COR-L47 (cell line): ENCODE results near the gene DLL4.
A peak's percentile ranks its signal among the peaks of the same experiment; 100 is the strongest.

Experiments
- DNase-seq: peaks from one replicate; lab custom pipeline; 2025; lab: John Stamatoyannopoulos, UW

The DLL4 gene

DNA sequence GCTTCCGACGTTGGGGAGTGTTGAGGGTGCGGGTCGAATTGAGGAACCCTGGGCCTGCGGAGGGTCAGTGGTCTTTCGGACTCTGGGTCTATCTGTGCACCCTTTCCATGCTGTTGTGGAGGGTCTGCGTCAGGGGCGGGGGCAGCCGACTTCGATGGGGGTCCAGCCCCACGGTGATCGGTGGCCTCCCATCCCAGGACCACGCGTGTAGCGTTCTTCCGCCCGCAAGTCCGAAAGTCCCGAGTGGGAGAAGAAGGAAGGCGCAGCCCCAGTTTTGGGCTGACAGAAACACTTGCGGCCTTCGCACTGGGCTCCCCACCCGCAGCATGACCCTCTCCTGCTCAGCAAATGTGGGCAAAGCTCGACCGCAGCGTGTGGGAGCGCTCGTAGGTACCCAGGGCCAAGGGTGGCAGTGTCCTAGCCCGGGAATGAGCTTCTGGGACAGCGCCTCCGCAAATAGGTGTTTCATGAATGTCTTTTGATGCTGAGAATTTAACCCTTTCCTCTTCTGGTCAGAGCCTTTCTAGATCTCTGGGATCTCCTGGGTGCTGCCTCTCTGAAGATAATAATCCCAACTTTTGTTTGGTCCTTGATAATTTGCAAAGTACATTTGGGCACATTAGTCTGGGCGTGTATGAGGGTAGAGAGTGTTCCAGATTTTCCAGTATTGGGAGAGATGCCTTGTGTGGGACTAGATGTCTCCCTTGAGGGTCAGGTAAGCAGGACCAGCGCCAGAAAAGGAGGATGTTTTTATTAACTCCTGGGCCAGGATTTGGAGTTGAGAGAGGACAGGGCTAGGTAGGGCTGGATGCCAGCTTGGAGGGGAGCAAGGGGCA, 2.3 kb upstream of the DLL4 start:
- DNase-seq: no peak

DNA sequence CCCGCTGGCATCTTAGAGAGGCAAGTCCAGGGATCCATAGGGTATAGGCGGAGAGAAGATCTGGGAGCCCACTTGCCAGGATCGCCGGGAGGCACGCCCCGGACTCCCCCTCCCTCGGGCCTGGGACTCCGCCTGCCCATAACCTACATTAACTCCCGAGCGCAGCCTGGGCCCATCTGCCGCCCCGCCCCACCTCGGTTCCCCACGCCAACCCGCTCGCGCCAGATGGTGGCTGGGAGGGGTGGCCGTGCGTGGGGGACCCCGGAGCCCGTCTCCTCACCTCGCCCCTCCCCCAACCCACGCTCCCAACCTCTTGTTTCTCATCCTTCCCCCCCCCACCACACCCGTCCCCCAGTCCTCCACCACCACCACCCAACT, 1.7 kb upstream of the DLL4 start:
- DNase-seq: peak; percentile 47

DNA sequence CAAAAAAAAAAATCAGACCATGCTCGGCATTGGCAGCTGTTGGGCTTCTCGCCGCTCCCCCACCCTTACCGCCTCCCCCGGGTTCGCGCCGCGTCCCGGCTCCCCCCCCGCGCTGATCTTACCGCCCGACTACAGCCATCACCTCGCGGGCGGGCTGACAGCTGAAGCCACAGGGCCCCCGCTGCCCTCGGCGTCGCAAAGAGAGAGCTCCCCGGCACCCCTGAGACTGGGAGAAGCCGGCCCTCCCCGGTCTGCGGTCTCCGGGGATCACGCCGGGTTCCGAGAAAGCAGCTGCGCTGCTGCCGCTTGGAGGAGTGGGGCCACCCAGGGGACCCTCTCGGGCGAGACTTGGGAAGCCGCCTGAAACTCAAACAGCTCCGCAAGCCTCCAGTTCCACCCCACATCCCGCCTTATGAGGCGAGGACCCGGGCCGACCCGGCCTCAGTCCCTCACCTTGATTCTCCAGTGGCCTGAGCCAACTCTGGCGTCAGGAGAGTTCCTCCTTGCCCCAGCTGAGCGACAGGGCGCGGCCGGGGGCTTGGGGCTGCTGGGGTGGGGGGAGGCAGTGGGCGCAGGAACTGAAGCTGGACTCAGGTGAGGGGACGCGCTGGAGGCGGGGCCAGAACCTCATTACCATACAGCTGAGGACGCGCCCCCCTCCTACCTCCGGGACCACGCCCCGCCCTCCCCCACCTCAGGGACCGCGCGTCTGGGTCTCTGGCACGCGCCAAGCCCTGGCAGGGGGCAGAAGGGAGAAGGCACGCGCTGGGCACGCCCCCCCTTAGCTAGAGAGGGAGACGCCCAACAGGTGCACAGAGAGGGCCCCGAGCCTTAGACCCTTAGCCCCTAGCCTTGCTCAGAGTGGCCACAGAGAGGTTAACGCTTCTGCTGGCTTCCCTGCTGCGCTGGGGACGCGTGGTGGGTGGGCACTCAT, 1.0 kb upstream of the DLL4 start:
- DNase-seq: peak; percentile 96

DNA sequence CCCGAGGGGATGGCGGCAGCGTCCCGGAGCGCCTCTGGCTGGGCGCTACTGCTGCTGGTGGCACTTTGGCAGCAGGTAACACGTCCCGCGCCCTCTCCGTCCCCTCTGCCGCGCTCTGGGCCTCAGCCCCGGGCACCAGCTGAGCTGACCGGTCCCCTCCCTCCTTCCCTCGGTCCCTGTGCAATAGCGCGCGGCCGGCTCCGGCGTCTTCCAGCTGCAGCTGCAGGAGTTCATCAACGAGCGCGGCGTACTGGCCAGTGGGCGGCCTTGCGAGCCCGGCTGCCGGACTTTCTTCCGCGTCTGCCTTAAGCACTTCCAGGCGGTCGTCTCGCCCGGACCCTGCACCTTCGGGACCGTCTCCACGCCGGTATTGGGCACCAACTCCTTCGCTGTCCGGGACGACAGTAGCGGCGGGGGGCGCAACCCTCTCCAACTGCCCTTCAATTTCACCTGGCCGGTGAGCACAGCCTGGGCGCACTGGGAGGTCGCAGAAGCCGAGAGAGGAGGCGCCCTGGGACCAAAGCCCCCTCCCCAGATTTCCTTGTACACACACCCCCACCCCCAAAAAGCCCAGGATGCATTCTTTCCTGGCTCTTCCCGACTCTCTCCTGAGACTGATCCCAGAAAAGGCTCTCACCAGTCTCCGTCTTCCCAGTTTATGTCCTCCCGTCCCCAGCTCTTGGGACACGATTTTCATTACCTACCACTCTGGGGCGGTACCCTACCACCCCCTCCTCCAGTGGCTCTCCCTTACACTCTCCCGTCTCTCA, 705 bp downstream of the DLL4 start:
- DNase-seq: peak; percentile 49

DNA sequence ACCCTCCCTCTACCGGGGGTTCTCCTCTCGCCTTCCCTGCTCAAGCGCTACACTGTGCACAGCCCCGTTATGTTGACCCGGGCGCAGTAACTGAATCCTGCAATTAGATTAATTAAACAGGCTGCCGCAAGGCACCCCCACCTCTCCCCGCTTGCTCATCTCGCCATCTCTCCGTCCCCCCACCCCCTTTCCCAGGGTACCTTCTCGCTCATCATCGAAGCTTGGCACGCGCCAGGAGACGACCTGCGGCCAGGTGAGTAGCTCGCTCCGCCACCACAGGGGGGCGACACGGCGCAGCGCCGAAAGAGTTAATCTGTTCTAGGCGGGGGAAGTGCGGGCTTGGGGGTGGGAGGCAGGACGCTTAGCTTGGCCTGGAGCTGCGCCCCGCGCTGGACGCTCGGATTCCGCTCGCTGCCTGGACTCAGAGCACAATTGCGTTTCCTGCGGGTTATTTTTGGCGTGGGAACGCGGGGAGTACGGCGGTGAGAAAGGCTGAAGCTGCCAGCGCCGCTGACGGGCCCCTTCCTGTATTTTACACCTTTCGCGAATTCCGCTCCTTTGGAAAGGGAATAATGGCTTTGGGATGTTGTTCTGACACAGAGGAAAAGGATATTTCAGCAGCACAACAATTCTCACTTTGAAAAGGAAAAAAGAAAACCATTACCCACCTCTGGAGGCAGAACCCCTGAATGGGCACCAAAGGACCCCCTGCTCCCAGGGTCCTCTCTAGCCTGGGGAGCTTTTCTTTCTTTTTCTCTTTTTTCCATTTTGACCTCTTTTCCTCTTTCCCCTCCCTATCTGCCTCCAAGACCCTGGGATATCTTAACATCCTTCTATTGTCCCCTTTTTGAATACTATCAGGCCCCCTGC, 1.5 kb downstream of the DLL4 start:
- DNase-seq: peak; percentile 80

DNA sequence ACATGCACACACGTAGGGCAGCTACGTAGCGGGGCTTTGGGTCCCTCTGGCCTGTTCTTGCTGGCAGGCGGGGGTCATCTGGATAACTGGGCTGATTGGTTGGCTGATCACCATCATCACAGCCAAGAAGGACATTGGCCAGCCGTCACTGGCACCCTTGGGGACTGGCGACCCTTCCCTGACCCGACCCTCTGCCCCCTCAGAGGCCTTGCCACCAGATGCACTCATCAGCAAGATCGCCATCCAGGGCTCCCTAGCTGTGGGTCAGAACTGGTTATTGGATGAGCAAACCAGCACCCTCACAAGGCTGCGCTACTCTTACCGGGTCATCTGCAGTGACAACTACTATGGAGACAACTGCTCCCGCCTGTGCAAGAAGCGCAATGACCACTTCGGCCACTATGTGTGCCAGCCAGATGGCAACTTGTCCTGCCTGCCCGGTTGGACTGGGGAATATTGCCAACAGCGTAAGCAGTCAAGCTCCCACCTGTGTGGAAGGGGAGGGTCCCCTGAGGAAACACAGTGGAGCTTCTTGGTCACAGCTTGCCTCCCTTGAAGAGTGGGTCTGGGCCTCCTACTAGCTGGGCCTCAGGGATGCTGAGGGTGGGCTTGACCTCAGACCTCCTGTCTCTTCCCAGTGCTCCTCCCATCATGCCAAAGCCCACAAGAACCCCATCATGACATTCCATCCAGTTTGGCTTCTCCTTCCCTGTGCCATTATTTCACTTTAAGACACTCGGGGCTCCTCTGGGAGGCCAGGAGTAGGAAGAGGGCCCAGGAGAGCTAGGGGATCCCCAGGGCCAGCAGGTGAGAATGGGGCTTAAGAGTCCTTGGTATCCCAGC, 2.4 kb downstream of the DLL4 start:
- peak; percentile 22 for DNase-seq

DNA sequence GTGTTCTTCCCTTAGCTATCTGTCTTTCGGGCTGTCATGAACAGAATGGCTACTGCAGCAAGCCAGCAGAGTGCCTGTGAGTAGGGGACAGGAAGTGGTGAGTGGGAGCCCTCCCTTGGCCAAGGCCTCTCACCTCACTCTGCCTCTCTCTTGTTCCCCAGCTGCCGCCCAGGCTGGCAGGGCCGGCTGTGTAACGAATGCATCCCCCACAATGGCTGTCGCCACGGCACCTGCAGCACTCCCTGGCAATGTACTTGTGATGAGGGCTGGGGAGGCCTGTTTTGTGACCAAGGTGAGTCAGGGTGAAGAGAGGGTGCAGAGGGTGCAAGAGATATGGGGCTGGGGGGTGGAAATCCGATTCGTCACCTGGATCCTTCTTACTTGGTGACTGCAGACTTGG, 3.0 kb downstream of the DLL4 start:
- DNase-seq: peak; percentile 28

DNA sequence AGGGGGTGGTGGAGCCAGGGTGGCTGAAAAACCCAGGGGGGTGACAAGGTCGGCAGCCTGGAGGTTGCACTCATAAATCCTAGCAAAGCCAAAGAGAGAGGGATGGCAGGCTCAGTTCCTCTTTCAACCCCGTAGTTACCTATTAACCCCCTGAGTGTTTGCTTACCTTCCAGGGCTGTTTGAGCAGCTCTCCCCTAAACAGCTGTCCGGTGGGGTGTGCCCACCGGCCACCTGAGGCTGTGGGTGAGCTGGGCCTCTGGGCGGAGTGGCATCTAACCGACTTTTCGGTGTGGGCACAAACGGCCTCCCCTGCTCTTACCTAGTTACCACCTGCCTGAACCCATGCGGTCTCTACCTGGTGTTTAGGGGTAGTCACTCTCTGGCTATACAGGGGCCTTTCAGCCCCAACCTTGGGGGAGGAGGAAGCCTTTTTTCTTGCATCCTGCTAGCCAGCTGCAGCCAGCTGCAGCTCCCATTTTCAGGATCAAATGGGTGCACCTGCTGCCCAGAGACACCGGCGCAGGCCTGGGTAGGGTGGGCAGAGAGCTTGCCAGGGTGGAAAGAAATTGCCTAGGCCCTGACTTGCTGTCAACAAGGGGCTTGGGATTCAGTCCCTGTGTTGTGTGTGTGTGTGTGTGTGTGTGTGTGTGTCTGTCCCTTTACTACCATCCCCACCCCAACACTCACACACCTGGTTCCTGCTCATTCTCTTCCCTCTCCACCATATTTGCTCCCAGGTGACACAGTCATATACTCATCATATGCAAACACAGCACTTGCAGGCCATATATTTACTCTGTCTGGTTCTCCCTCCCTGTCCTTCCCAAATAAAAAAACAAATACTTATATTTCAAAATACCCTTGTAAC, 3.7 kb downstream of the DLL4 start:
- DNase-seq: no peak

DNA sequence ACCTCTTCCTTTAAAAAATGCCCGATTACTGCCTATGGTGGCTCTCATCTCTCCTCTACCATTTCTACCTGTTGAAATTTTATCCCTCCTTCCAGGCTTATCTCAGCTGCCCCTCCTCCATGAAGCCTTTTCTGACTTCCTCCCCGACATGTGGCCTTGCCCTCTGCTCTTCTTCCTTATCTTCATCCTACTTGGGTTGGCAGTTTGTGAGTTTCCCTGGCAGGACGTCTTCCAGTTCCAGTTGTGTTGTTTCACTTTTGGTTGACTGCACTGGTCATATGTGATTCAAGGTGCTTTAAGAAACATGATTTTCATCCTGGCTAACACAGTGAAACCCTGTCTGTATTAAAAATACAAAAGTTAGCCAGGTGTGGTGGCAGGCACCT, 4.4 kb downstream of the DLL4 start:
- DNase-seq: no peak

DNA sequence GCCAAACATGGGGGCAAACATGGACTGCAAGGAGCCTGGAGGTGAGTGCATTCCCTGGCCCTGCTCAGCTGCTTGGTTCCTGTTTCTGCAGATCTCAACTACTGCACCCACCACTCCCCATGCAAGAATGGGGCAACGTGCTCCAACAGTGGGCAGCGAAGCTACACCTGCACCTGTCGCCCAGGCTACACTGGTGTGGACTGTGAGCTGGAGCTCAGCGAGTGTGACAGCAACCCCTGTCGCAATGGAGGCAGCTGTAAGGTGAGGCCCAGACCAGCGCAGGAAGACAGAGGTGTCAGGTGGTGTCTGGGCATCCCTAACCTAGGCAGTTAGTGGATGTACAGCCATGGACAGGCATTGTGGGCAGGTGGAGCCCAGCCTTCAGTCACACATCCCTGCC, 5.3 kb downstream of the DLL4 start:
- DNase-seq: no peak

DNA sequence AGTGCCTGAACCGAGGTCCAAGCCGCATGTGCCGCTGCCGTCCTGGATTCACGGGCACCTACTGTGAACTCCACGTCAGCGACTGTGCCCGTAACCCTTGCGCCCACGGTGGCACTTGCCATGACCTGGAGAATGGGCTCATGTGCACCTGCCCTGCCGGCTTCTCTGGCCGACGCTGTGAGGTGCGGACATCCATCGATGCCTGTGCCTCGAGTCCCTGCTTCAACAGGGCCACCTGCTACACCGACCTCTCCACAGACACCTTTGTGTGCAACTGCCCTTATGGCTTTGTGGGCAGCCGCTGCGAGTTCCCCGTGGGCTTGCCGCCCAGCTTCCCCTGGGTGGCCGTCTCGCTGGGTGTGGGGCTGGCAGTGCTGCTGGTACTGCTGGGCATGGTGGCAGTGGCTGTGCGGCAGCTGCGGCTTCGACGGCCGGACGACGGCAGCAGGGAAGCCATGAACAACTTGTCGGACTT, 7.1 kb downstream of the DLL4 start:
- DNase-seq: no peak

DNA sequence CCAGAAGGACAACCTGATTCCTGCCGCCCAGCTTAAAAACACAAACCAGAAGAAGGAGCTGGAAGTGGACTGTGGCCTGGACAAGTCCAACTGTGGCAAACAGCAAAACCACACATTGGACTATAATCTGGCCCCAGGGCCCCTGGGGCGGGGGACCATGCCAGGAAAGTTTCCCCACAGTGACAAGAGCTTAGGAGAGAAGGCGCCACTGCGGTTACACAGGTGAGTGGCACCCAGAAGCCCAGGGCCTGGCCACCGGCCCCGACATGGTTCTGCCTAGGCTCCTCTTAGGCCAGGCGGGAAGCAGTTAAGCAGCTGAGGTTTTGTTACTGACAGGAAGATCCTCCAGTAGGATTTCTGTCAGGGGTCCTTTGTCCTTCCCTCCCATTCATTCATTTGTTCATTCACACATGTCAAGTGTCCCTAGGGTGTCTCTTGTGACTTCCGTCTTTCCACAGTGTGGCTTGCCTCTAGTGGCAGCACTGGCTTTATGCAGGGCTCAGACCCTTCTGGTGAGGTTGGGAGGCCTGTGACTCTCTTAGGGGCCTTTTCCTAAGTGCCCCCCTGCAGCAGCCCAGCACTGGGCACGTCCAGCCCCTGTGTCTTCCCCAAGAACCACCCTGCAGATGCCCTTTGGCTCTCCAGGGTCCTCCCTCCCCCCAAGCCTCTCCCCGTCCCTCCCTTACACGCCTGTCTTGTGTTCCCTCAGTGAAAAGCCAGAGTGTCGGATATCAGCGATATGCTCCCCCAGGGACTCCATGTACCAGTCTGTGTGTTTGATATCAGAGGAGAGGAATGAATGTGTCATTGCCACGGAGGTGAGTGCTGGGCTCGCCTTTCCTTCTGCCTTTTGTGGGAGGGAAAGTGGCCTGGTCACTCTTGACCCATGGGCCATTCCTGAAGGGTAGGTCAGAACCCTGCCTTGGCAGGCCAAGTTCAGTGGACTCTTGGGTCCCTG, 7.8 kb downstream of the DLL4 start:
- no peak for DNase-seq

DNA sequence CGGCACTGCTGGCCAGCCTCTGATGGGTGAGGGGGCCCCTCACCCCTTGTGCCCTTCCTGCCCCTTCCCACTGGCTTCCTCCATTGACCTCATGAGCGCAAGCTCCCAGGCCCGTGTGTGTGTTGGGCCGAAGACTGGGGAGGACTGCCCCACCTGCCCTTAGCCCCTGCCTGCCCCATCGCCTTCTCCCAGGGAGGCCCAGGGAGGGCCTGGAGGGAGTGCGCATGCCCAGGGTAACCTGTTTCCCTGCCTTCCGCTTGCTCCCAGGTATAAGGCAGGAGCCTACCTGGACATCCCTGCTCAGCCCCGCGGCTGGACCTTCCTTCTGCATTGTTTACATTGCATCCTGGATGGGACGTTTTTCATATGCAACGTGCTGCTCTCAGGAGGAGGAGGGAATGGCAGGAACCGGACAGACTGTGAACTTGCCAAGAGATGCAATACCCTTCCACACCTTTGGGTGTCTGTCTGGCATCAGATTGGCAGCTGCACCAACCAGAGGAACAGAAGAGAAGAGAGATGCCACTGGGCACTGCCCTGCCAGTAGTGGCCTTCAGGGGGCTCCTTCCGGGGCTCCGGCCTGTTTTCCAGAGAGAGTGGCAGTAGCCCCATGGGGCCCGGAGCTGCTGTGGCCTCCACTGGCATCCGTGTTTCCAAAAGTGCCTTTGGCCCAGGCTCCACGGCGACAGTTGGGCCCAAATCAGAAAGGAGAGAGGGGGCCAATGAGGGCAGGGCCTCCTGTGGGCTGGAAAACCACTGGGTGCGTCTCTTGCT, 8.8 kb downstream of the DLL4 start:
- DNase-seq: peak; percentile 52

DNA sequence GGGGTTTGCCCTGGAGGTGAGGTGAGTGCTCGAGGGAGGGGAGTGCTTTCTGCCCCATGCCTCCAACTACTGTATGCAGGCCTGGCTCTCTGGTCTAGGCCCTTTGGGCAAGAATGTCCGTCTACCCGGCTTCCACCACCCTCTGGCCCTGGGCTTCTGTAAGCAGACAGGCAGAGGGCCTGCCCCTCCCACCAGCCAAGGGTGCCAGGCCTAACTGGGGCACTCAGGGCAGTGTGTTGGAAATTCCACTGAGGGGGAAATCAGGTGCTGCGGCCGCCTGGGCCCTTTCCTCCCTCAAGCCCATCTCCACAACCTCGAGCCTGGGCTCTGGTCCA, 9.4 kb downstream of the DLL4 start:
- no peak for DNase-seq

DNA sequence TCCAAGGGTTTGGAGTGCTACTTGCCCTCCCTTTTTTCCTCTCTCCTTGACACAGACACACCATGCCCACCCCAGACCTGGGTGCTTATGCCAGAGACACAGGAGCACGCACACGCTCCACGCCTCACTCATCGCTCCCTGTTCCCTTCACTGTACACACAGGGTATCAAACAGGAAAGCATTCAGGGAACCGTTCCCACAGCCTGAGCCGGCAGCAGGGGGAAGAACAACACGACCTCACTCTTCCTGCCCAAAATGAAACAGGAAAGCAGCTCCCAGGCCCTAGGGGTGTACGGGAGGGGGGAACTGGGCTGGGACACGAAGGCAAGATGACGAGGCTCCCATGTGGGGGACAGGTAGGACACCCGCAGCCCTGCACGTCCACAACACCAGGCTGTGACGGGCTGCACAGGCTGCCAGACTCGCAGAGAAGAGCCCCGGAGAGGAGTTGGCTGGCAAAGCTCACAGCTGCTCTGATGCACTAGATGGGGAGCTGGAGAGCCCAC, 11.2 kb downstream of the DLL4 start:
- DNase-seq: no peak

DNA sequence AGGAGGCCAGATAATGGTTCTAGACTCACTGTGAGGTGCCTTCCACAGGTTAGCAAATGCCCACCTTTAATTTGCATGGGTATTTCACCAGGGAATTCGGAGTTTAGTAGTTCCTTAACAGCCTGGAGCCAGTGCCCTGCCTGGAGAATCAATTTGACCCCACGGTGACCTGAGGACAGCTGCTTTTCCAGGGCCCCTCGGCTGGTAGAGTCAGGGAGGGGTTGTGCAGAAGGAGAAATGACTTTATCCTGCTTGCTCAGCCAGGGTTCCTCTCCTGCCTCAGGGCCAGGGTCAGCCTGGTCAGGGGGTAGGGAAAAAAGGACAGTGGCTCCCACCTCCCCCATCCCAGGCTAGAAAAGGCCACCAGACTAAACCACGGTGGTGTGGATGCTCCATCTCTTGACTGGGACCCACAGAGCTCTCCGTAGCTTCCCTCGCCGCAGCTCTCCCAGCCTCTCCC, 12.0 kb downstream of the DLL4 start:
- no peak for DNase-seq
